ENCODE measurements around the gene BAG1.

BAG1 gene

DNA sequence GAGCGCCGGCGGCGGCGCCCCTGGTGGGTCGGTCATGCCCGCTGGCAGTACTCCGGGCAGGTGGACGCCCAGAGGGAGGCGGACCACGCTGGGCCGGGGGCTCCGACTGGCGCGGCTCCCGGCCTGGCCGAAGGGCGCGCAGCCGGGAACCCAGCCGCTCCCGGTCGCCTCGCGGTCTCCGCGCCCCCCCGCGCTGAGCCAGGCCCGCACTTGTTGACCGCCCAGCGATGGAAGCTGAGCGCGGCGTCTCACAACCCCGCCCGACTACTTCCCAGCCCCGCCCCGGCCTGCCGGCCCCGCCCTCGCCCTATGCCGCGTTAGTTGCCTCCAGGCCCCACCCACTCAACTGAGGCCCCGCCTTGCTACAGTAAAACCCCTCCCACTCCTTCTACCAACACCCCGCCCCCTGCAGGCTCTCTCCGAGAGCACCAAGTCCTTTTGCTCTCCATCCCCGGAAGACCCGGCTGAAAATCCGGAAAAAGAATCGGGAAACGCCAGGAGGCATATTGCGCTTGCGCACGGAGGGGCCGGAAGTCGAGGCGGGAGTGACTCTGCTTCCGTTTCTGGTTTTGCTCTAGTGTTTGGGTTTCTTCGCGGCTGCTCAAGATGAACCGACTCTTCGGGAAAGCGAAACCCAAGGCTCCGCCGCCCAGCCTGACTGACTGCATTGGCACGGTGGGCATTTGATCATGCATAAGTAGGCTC lies at the start of gene BAG1, which contains the start of gene CHMP5:
TSS of gene BAG1 (minus strand) at position 236 of the 705 bp plus-strand sequence.
TSS of gene CHMP5 (plus strand) at position 577 of the 705 bp plus-strand sequence. CDS start at position 607, 30 bp downstream.
- DNase-seq (ENCODE audit: low read depth in 3 of 3), result peak; percentile 99 to 100 (median 99)

- no peak for DNase-seq (ENCODE audit: low read depth in 3 of 3)
These were observed 47.4 kb upstream of the BAG1 start for GRCh38 chr9:33311953-33312352.

DNA sequence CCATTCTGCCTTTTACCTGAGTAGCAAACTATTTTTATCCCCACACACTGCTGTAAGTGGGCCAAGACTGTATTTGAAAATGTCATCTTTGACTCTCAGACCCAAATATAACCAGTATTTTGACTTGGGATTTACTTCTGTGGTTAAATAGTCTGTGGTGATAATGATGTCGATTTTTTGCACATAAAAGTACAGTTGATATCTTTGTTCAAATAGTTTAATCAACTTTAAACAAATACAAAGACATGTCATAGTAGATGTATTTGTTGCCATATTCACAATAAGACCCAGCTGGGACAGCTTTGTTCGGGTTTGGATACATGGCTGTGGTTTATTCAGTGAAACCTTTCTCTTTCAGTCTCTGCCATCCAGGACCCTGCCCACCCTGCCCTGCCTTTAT lies 46.2 kb upstream of the BAG1 start:
- DNase-seq (ENCODE audit: low read depth in 3 of 3), result no peak

DNA sequence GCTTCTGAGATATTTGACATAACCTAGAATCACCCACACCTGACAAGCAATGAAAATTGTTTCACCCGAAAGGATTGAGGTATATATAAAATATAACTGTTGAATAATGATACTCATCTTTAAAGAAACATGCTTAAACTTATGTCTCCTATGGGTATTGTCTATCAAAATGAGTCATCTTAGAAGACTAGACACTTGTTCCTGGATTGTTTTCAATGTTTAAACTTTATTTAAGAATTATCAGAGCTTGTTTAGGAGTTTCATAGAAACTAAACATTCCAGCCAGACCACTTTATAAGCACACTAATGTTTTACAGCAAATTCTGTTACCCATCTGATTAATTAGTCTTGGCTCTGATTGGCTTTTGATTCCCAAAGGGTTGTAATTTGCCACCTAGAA lies 45.4 kb upstream of the BAG1 start:
- DNase-seq (ENCODE audit: low read depth in 3 of 3), result no peak

GRCh38 chr9:33307067-33307466 lies 42.6 kb upstream of the BAG1 start:
- no peak for DNase-seq (ENCODE audit: low read depth in 3 of 3)

- DNase-seq (ENCODE audit: low read depth in 3 of 3), result peak in 1 of 3 donors; percentile 30
These were observed 41.5 kb upstream of the BAG1 start for GRCh38 chr9:33306037-33306436.

- no peak for DNase-seq (ENCODE audit: low read depth in 3 of 3)
These were observed 39.9 kb upstream of the BAG1 start for GRCh38 chr9:33304362-33304761.

- no peak for DNase-seq (ENCODE audit: low read depth in 3 of 3)
These were observed 36.0 kb upstream of the BAG1 start for GRCh38 chr9:33300546-33300945.

DNA sequence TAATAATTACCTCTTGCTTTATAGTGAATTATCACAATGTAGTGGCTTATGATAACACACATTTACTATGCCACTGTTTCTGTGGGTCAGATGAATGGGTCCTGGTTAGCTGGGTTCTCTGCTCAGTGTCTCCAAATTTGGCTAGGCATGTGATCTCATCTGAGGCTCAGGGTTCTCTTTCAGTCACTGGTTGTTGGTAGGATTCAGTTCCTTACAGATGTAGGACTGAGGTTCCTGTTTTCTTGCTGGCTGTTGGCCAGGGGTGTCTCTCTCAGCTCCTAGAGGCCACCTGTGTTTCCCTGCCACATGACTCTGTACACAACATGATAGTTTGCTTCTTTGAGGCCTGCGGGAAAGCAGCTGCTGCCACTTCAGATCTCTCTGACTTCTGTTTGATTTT lies 32.9 kb upstream of the BAG1 start:
- DNase-seq (ENCODE audit: low read depth in 3 of 3), result no peak

DNA sequence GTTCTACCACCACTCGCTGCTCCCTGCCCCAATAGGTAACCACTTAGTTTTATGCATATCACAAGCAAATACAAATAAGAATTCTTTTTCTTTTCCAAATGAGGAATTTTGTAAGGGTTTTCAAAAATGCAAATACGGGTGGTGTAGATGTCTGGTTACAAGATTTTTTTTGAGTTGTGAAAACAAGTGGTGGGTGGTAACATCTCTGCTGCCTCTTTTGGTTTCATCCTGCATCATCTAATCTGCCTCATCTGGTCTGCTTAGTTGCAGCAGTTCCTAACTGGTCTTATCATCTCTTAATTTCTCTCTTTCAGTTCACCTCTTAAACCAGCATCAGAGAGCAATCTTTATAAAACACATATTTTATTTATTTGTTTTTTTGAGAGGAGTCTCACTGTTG lies 31.1 kb upstream of the BAG1 start:
- no peak for DNase-seq (ENCODE audit: low read depth in 3 of 3)

DNA sequence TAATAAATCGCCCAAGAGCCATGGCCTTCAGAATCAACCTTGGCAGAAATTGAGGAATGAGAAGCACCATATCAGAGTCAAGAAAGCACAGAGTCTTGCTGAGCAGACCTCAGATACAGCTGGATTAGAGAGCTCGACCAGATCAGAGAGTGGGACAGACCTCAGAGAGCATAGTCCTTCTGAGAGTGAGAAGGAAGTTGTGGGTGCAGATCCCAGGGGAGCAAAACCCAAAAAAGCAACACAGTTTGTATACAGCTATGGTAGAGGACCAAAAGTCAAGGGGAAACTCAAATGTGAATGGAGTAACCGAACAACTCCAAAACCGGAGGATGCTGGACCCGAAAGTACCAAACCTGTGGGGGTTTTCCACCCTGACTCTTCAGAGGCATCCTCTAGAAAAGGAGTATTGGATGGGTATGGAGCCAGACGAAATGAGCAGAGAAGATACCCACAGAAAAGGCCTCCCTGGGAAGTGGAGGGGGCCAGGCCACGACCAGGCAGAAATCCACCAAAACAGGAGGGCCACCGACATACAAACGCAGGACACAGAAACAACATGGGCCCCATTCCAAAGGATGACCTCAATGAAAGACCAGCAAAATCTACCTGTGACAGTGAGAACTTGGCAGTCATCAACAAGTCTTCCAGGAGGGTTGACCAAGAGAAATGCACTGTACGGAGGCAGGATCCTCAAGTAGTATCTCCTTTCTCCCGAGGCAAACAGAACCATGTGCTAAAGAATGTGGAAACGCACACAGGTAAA lies 30.3 kb upstream of the BAG1 start:
- DNase-seq (ENCODE audit: low read depth in 3 of 3), result no peak

- no peak for DNase-seq (ENCODE audit: low read depth in 3 of 3)
These were observed 29.3 kb upstream of the BAG1 start for GRCh38 chr9:33293782-33294181.

- DNase-seq (ENCODE audit: low read depth in 3 of 3), result no peak
These were observed 27.4 kb upstream of the BAG1 start for GRCh38 chr9:33291901-33292300.

DNA sequence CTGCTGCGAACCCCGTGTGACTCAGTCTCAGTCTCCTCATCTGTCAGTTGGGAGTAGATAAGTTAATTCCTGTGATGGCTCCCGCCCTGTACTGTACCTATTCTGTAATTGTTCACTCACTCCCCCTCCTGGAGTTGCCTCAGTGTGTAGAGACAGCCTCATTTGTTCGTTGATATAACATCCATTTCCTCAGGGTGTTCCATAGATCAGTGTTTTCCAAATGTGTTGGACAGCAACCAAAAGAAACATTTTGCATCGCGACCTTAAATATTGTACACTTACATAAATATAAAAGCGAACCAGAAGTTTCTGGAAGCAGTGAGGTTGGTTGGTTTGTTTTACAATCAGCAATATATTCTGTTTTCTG lies 26.5 kb upstream of the BAG1 start:
- DNase-seq (ENCODE audit: low read depth in 3 of 3), result no peak

- peak; percentile 92 to 98 (median 97) for DNase-seq (ENCODE audit: low read depth in 3 of 3)
These were observed 25.9 kb upstream of the BAG1 start, which contains the start of gene NFX1 for GRCh38 chr9:33290247-33291030. Gene NFX1, plus strand, starts transcription at chr9:33290516. Its CDS starts 57 bp downstream, at chr9:33290573.

DNA sequence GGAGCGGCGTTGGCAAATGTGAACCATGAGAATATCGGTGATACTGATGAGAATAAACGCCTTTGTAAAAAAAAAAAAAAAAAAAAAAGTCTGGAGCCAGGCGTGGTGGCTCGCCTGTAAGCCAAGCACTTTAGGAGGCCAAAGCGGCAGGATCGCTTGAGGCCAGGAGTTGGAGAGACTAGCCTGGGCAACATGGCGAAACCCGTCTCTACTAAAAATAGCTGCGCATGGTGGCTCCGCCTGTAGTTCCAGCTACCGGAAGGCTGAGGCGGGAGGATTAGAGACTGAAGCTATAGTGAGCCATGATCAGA lies 25.4 kb upstream of the BAG1 start:
- no peak for DNase-seq (ENCODE audit: low read depth in 3 of 3)

DNA sequence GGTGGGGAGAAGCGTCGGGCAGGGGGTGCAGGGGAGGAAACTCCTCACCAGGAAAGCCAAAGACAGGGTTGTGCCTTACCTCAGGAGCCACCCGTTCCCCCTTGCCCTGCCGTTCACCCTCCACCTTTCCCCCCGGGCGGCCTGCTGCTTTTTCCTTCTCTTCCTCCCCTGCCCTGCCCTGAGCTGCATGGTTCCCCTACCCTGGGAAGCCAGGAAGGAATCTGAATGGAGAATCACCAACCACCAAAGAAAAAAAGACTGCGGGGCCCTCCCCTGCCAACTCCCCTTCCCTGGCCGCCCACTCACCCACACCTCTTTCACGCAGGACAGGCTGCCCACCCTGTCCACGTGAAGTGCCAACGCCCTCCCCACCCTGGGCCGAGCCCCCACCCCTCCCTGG lies 25.0 kb upstream of the BAG1 start:
- peak in 1 of 3 donors; percentile 44 for DNase-seq (ENCODE audit: low read depth in 3 of 3)

DNA sequence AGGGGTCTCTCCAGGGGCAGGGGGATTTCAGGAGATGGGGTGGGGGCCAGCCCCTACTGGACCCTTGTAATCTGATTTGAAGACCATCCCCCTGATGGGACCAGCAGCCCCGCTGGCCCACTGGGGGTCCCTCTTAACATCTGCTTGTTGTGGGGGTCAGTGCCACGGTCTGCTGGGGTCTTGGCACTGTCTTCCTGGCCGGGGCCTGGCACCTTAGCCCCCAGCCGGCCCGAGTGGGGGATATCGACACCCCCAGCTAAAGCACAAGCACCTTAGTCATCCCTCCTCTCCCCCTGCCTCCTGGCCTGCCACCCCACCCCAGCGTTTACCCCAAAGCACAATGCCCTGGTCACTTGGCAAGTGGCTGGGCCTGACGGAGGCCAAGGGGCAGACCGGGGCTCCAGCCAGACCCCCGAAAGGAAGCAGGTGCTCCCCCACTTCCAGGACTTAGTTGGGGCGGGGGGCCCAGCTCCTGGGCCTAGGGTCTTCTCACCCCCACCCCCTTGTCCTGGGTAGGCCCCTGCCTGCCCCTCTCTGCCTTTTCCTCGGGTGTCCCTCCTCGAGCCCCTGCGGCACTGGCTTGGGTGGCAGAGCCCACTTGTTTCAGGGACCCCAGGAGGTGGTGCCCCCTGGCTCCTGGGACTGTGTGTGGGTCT lies 24.4 kb upstream of the BAG1 start:
- DNase-seq (ENCODE audit: low read depth in 3 of 3), result no peak

DNA sequence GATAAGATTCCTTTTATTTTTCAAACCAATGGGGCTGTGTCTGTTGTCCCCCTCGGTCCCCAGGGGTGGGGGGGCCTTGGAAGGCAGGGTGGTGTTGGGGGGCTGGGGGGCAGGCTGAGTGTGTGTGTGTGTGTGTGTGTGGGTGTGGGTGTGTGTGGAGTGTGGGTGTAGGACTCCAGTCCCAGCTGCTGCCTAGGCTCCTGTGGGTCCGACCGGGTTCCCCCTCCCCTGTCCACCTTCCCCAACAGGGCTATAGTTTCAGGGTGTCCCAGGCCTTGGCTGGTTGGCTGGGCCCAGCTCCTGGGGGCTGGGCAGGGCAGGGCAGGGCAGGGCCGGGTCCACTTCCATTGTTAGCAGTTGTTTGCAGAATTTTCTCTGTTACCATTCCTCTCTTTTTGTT lies 23.7 kb upstream of the BAG1 start:
- DNase-seq (ENCODE audit: low read depth in 3 of 3), result no peak

DNA sequence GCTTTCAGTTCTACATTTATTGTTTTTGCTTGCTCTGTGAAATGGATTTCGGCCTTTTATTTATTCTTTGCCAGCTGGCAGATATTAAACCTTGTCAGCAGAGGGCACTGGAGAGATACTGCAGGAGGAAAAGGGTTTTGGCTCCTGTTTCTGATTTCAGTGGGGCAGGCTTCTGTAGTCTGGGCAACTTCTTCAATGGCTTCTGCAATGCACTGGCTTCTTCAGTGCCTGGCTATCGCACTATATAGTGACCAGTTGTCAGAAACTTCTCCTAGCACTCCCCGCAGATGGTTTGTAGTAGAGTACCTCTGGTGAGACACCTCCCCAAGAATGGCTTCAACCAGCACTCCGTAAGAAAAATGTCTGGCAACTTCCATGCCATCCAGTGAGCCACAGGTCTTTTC lies 22.6 kb upstream of the BAG1 start:
- DNase-seq (ENCODE audit: low read depth in 3 of 3), result peak in 1 of 3 donors; percentile 51

DNA sequence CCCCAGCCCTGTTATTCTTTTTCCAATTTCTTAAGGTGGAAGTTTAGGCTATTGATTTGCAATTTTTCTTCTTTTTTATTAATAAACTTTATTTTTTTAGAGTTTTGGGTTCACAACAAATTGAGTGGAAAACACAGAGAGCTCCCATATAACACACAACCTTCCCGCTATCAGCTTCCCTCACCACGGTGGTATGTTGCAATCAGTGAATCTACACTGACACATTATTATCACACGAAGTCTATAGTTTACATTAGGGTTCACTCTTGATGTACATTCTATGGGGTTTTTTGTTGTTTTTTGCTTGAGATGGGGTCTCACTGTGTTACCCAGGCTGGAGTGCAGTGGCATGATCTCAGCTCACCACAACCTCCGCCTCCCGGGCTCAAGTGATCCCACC lies 21.0 kb upstream of the BAG1 start:
- DNase-seq (ENCODE audit: low read depth in 3 of 3), result no peak

GRCh38 chr9:33277484-33277883 lies 13.0 kb upstream of the BAG1 start:
- DNase-seq (ENCODE audit: low read depth in 3 of 3), result no peak
